ENCODE results near the gene DRAP1.

The DRAP1 gene

GRCh38 chr11:65907878-65908277 lies 11.3 kb upstream of the DRAP1 start:
- ATAC-seq (ENCODE audit: low read depth) (no peak), DNase-seq (ENCODE audit: low spot score in 2 of 2) (no peak)
- H3K27me3 Mint-ChIP-seq = peaks cover 20% of the 10 kb centered on the region
- H3K9me3 Mint-ChIP-seq = no peaks in the 10 kb centered on the region
- no peak overlapping the region for H3K4me3 Mint-ChIP-seq
- H3K4me1 Mint-ChIP-seq = peaks cover 5% of the 10 kb centered on the region
- no peak overlapping the region for H3K27ac Mint-ChIP-seq
- H3K36me3 Mint-ChIP-seq = no peaks in the 10 kb centered on the region

- Mint-ChIP-seq H3K9me3 (no peaks in the 10 kb centered on the region), H3K27ac (no peak overlapping the region), H3K4me1 (peaks cover 22% of the 10 kb centered on the region), H3K36me3 (peaks cover 1% of the 10 kb centered on the region), H3K4me3 (no peak overlapping the region), H3K27me3 (peaks cover 13% of the 10 kb centered on the region)
- ATAC-seq (ENCODE audit: low read depth) (no peak), DNase-seq (ENCODE audit: low spot score in 2 of 2) (no peak)
Observed at GRCh38 chr11:65911682-65912568, 7.3 kb upstream of the DRAP1 start.

- no peak overlapping the region for H3K4me3 Mint-ChIP-seq
- DNase-seq (ENCODE audit: low spot score in 2 of 2) (no peak), ATAC-seq (ENCODE audit: low read depth) (no peak)
Observed at GRCh38 chr11:65912845-65913244, 6.4 kb upstream of the DRAP1 start.

GRCh38 chr11:65915101-65915820 lies 4.0 kb upstream of the DRAP1 start:
- H3K36me3 Mint-ChIP-seq = peaks cover 4% of the 10 kb centered on the region
- peaks cover 25% of the 10 kb centered on the region for H3K4me1 Mint-ChIP-seq
- H3K4me3 Mint-ChIP-seq = no peak overlapping the region
- H3K9me3 Mint-ChIP-seq = no peaks in the 10 kb centered on the region
- DNase-seq (ENCODE audit: low spot score in 2 of 2) (no peak), ATAC-seq (ENCODE audit: low read depth) (no peak)
- H3K27ac Mint-ChIP-seq = no peak overlapping the region
- peaks cover 3% of the 10 kb centered on the region for H3K27me3 Mint-ChIP-seq

More at GRCh38 chr11:65912845-65913244, 6.4 kb upstream of the DRAP1 start:
- H3K9me3 Mint-ChIP-seq = no peaks in the 10 kb centered on the region
- H3K4me1 Mint-ChIP-seq = peaks cover 25% of the 10 kb centered on the region
- no peak overlapping the region for H3K27ac Mint-ChIP-seq
- H3K27me3 Mint-ChIP-seq = peaks cover 12% of the 10 kb centered on the region
- peaks cover 4% of the 10 kb centered on the region for H3K36me3 Mint-ChIP-seq

GRCh38 chr11:65915821-65916251 lies 3.4 kb upstream of the DRAP1 start:
- Mint-ChIP-seq H3K4me1 (peaks cover 25% of the 10 kb centered on the region), H3K36me3 (peaks cover 4% of the 10 kb centered on the region), H3K4me3 (no peak overlapping the region), H3K9me3 (no peaks in the 10 kb centered on the region), H3K27ac (no peak overlapping the region), H3K27me3 (peaks cover 3% of the 10 kb centered on the region)
- DNase-seq (ENCODE audit: low spot score in 2 of 2) (no peak), ATAC-seq (ENCODE audit: low read depth) (no peak)

- H3K4me1 Mint-ChIP-seq = peaks cover 25% of the 10 kb centered on the region
- no peaks in the 10 kb centered on the region for H3K9me3 Mint-ChIP-seq
Observed at GRCh38 chr11:65916391-65916790, 2.8 kb upstream of the DRAP1 start.

GRCh38 chr11:65917077-65917433 lies 2.2 kb upstream of the DRAP1 start:
- ATAC-seq (ENCODE audit: low read depth) = no peak
- H3K27ac Mint-ChIP-seq = no peak overlapping the region
- peaks cover 23% of the 10 kb centered on the region for H3K4me1 Mint-ChIP-seq

More at GRCh38 chr11:65916391-65916790, 2.8 kb upstream of the DRAP1 start:
- H3K27ac Mint-ChIP-seq = no peak overlapping the region
- peaks cover 4% of the 10 kb centered on the region for H3K36me3 Mint-ChIP-seq
- no peak for DNase-seq (ENCODE audit: low spot score in 2 of 2)
- no peak for ATAC-seq (ENCODE audit: low read depth)
- H3K4me3 Mint-ChIP-seq = peak overlapping the region; percentile 86
- peaks cover 3% of the 10 kb centered on the region for H3K27me3 Mint-ChIP-seq

GRCh38 chr11:65917434-65918210 lies 1.6 kb upstream of the DRAP1 start:
- H3K4me1 Mint-ChIP-seq = peaks cover 24% of the 10 kb centered on the region
- ATAC-seq (ENCODE audit: low read depth) (no peak), DNase-seq (ENCODE audit: low spot score in 2 of 2) (no peak)
- no peak overlapping the region for H3K27ac Mint-ChIP-seq
- H3K9me3 Mint-ChIP-seq = no peaks in the 10 kb centered on the region
- peaks cover 8% of the 10 kb centered on the region for H3K36me3 Mint-ChIP-seq
- peak overlapping the region; percentile 86 for H3K4me3 Mint-ChIP-seq
- H3K27me3 Mint-ChIP-seq = no peaks in the 10 kb centered on the region

More at GRCh38 chr11:65917077-65917433, 2.2 kb upstream of the DRAP1 start:
- DNase-seq (ENCODE audit: low spot score in 2 of 2) = no peak
- Mint-ChIP-seq H3K4me3 (peak overlapping the region; percentile 86), H3K36me3 (peaks cover 5% of the 10 kb centered on the region), H3K27me3 (no peaks in the 10 kb centered on the region), H3K9me3 (no peaks in the 10 kb centered on the region)

GRCh38 chr11:65918211-65919140 lies 750 bp upstream of the DRAP1 start, which contains the start of gene C11orf68:
Gene C11orf68 (minus strand): TSS chr11:65919062. CDS start chr11:65919031, 31 bp downstream.
- ATAC-seq (ENCODE audit: low read depth) = peak; percentile 70
- no peaks in the 10 kb centered on the region for H3K27me3 Mint-ChIP-seq
- no peaks in the 10 kb centered on the region for H3K9me3 Mint-ChIP-seq
- peak within 1 kb of the TSS; percentile 96 for H3K4me3 Mint-ChIP-seq
- H3K4me1 Mint-ChIP-seq = peaks cover 24% of the 10 kb centered on the region
- H3K27ac Mint-ChIP-seq = peak within 1 kb of the TSS; percentile 86
- H3K36me3 Mint-ChIP-seq = peaks cover 11% of the 10 kb centered on the region
- no peak for DNase-seq (ENCODE audit: low spot score in 2 of 2)

GRCh38 chr11:65919573-65920371 lies 546 bp downstream of the DRAP1 start:
- ATAC-seq (ENCODE audit: low read depth) (peak; percentile 41), DNase-seq (ENCODE audit: low spot score in 2 of 2) (peak in 1 of 2 donors; percentile 49)
- Mint-ChIP-seq H3K36me3 (peaks cover 12% of the 10 kb centered on the region), H3K4me1 (peaks cover 22% of the 10 kb centered on the region), H3K27me3 (no peaks in the 10 kb centered on the region), H3K9me3 (no peaks in the 10 kb centered on the region), H3K27ac (peak overlapping the region; percentile 73), H3K4me3 (peak overlapping the region; percentile 96)

GRCh38 chr11:65920372-65920802 lies 1.2 kb downstream of the DRAP1 start:
- peaks cover 16% of the 10 kb centered on the region for H3K4me1 Mint-ChIP-seq

GRCh38 chr11:65921033-65921555 lies 1.9 kb downstream of the DRAP1 start:
- Mint-ChIP-seq H3K27ac (no peak overlapping the region), H3K9me3 (no peaks in the 10 kb centered on the region), H3K27me3 (no peaks in the 10 kb centered on the region), H3K4me3 (peak overlapping the region; percentile 41), H3K36me3 (peaks cover 12% of the 10 kb centered on the region), H3K4me1 (peaks cover 15% of the 10 kb centered on the region)
- ATAC-seq (ENCODE audit: low read depth) = no peak
- no peak for DNase-seq (ENCODE audit: low spot score in 2 of 2)

More at GRCh38 chr11:65920372-65920802, 1.2 kb downstream of the DRAP1 start:
- Mint-ChIP-seq H3K27ac (no peak overlapping the region), H3K4me3 (peak overlapping the region; percentile 96), H3K27me3 (no peaks in the 10 kb centered on the region), H3K9me3 (no peaks in the 10 kb centered on the region), H3K36me3 (peaks cover 12% of the 10 kb centered on the region)
- no peak for DNase-seq (ENCODE audit: low spot score in 2 of 2)
- ATAC-seq (ENCODE audit: low read depth) = no peak
